ENCODE data around the gene SOHLH1.
"Not testable (repeated sequence)": the region's sequence is repeated elsewhere in the genome, so short reads cannot be mapped to it uniquely, and the experiment has no call there.

SOHLH1 gene

DNA sequence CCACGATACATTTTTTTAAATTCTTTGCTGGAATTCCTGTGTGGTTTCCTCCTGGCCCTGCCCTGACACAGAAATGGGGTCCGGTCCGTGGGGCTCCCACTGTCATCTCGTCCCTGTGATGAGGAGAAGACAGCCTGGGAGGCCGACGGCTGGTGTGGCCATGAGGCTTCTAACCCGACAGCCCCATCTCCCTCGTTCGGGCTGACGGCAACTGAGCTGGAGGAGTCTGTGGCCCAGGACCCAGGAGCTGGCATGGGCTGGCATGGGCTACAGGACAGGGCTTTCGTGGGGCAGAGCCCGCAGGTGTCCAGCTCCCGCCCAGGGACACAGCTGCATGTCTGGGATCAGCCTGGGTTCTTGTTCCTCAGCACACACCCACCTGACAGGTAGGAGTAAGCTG, 22.4 kb downstream of the SOHLH1 start:
- no peak for DNase-seq

DNA sequence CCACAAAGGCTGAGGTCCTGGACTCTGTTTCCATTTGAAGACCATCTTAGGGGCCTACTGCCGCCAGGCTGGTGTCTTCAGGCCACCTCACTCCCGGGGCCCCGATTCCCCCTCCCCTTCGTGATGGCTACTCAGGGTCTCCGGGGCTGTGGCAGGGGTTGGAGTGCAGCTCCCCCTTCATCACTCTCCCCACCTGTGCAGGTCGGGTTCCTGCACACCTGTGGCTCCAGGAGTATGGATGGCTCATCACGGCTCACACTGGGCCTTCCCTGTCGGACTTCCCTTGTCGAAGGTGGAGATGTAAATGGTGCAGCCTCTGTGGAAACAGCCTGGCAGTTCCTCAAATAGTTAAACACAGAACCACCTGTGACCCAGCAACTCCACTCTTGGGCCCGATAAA, 24.3 kb downstream of the SOHLH1 start:
- DNase-seq, result no peak

DNA sequence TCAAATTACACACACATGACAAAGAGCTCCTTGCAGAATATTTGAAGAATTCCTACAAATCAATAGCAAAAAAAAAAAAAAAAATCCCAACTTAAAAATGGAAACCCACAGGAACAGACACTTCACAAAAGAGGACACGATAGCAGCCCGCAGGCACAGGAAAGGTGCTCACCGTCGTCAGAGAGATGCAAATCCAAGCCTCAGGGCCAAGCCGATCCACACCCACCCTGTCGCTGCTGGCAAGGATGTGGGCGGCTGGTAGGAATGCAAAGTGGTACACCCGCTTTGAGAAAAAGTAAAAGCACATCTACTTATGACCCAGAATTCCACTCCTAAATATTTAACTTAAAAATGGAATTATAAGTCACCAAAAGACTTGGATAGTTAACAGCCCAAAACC, 25.3 kb downstream of the SOHLH1 start:
- DNase-seq, result no peak

DNA sequence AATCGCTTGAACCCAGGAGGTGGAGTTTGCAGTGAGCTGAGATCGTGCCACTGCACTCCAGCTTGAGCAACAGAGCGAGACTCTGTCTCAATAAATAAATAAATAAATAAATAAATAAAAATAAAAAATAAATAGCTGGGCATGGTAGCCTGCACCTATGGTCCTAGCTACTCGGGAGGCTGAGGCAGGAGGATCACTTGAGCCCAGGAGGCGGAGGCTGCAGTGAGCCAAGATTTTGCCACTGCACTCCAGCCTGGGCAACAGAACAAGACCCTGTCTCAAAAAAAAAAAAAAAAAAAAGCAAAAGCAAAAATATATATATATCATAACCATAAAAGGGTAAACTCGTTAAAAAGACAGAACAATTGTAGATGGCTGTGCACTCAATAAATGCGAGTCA, 26.5 kb downstream of the SOHLH1 start:
- DNase-seq, result not testable (repeated sequence)

DNA sequence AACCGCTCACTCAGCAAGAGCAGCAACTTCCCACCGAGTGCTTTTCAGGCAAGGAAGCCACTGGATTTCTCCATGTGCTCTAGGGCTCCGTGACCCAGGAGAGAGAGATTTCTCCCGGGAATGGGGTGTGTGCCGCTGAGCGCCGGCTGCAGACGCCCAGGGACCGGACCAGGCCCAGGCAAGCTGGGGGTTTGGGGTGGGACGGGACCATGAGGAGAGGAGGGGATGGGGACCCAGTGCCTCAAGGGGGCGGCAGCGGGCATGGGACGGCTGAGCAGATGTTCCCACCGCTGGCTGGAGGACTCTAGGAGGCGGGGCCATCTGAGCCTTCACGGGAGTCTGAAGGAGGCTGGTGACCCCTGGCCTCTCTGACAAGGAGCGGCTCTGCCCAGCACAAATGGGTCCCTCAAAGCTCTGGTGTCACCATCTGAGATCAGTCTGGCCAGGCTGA, 27.7 kb downstream of the SOHLH1 start:
- DNase-seq, result no peak

DNA sequence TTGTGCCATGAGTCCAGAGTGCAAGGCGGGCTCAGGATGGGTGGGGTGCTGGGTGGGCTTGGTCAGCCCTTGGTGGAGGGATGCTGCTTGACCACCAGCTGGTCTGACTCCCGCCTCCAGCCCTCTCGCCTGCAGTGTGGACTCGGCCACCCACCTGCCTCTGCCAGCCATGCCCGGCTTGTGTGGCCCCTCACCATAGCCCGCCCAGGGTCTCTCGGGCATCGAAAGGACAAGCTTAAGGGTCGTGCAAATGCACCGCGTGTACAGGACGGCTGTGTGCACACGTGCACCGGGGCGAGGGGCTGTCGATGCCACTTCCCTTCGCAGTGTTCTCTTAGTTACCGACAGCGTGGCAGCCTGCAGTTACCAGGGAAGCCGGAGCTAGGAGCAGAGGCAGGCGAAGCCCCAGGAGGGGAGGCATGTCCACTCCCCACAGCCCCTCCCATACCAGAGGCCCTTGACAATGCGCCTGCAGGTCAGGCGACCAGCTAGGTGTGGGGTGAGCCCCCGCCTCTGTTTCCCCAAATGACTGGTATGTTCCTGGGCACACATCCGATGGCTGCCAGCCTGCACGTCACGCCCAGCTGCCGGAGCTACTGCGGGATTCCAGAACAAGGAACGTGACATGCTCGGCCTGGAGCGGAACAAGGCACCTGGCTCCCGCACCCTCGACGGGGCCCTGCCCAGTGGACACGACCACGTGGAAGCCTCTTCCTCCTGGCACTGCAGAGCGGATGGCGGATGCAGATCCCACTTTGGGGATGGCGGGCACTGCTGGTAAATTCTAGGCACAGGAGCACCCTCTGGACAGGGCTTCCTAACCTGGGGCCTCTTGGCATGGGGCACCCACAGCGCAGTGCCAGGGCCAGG, 28.3 kb downstream of the SOHLH1 start:
- no peak for DNase-seq

DNA sequence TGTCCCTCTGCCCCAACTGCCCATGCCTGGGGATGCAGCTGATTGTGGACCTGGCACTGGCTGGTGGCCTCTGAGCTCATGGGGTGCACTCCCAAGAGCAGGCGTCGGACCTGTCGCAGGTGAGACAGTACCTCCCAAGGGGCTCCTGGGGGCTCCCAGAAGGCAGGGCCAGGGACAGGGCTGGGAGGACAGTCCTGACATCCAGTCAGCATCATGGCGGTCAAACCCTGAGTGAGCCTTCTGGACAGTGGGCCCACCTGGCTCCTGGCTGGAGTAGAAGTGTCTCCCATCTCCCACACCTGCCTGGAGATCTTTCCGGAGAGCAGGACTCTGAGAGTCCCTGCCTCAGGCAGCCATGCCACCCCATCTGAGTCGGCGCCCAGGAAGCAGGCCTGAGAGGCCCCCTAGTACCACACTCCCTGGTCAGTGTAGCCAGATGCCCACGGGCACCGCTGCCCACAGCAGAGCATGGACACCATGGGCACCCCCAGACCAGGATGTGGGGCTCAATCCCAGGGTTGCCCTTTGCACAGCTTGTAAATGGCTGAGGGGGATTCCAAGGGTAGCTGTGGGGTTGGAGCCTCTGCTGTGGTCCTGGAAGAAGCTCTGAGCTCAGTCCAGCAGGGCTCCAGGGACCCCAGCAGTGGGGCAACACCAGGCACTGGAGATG, 29.5 kb downstream of the SOHLH1 start:
- DNase-seq, result no peak

DNA sequence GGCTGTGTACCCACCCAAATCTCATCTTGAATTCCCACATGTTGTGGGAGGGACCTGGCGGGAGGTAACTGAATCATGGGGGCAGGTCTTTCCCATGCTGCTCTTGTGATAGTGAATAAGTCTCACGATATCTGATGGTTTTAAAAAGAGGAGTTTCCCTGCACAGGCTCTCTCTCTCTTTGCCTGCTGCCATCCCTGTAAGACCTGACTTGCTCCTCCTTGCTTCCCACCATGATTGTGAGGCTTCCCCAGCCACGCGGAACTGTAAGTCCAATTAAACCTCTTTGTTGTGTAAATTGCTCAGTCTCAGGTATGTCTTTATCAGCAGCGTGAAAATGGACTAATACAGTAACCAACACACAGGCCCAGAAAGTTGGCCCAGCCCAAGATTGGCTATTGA, 30.3 kb downstream of the SOHLH1 start:
- not testable (repeated sequence) for DNase-seq

DNA sequence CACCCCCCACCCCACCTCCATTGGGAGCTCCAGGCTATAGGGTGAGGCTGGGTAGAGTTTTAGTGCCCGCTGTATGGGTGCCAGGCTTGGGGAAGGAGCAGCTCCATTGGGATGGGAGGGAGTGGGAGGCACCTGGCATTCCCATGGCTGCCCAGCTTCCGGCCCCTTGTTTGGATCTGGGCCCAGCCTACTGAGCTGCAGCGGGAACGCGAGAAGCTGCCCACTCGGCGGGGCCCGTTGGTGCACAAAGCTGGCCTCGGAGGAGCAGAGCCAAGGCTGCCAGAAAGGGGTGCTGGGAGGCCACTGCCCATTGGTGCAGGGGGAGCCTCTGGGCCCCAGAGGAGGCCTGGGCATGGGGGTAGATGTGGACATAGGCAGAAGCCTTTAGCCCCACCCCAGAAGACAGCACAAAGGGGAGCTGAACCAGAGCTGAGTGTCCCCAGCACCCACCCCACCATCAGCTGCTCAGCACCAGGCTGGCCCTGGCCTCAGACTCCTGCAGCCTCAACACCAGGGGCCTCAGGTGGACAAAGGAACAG, 31.7 kb downstream of the SOHLH1 start:
- DNase-seq, result no peak

DNA sequence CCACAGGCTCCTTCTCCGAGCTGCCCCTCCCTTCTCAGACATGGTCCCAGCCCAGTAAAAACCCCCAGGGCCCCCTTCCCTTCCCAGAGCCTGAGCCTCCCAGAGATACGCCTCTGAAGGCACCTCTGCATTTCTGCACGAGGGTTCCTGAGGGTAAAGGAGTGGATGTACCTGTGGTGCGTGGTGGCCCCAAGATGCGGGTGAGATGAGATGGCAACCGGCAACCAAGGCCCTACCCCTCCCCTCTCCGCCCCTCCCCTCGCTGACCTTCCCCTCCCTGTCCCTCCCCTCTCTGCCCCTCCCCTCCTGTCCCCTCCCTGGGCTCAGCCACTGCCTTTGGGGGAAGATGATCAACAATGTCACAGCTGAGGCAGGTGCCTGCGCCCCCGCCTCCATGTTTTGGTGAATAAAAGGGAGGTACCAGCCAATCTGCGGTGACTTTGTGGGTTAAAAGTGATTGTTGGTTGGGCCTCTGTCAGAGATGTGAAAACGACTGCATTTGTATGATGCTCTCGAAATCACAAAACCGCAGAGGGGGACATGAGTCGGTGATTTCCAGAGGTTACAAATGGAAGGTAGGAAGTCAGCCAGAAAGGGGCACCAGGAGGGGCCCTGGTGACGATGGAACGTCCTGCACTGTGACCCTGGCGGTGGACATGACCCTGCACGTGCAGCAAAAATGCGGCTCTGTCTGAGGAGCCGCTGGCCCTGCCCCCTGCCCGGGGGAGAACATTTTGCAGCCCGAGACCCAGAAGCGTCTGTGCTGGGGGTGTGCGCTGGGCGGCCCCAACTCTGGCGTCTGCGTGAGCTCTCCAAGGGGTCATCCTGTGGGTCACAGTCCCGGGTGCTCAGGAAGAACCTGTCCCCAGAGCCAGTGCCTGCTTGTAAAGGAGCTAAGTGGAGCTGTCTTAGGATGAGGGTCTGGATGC, 32.5 kb downstream of the SOHLH1 start:
- no peak for DNase-seq

DNA sequence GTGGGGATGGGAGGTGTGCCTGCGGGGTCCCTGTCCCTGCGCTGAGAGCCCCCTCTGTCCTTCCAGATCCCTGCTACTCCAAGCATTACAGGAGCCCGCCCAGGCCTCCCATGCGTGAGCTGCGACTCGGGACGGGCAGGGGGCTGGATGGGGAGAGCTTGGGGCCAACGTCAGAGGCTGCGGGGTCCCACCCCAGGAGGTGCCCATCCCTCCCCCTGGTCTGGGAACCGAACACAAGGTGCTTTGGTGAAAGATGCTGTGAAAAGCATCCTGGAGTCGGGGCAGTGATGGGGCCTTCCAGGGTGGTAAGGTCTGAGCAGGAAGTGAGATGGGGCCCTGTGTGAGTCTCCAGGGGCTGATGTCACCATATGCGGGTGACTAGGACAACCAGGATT, 33.5 kb downstream of the SOHLH1 start:
- no peak for DNase-seq

DNA sequence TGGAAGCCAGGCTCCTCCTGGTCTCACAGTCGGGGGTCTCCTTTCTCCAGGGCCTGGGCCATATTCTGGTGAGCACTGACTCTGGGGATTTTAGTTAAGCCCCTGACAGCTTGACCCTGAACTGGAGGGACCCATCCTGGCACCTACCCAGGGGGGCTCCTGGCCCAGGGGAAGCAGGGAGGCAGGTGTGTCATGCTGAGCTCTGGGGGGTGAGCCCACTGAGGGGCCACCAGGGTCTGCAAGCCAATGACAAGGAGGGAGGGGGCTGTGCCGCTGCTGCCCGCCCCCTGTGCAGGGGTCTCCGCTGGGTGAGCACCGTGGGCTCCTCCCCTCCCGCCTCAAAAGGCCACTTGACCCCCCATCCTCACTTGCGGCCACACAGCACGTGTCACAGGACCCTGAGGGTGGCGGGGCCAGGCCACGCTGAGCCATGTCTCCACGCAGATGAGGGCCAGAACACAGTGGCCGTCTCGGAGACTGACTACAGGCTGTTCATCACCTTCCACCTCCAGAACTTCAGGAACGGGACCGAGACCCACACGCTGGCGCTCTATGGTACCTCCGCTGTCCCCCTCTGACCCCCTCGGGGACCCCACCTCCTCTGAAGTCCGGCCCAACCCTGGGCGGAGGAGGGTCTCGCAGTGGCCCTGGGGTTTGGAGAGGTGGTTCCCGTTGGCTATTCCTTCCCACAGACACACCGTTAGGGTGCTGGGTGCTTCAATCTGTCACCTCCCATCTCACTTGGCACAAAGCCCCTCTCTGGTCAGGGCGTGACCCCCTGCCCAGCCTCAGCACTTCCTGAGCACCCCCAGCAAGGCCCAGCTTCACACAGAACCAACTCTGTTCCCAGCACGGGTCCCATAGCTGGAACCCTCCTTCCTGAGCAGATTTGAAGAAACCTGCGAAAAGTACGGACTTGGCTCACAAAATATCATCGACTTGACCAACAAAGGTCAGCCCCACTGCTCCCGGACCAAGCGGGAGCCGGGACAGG, 34.2 kb downstream of the SOHLH1 start:
- no peak for DNase-seq

DNA sequence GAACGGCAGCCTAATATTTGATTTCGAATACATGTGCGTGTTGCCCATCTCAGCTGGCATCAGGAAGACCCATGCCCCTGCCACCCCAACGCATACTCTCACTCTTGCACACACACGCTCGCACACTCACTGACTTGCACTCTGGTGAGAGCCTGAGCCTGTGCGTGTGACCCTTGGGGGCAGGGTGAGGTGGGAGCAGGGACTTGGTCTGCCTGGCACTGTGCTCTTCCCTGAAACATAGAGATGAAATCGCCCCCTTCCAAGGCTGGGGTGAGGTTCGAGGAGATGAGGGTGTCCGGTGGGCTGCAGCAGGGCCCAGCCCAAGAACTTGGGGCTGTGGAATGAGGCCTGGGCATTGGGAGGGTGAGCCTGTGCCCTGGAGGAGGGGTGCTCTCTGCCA, 35.0 kb downstream of the SOHLH1 start:
- DNase-seq, result no peak

DNA sequence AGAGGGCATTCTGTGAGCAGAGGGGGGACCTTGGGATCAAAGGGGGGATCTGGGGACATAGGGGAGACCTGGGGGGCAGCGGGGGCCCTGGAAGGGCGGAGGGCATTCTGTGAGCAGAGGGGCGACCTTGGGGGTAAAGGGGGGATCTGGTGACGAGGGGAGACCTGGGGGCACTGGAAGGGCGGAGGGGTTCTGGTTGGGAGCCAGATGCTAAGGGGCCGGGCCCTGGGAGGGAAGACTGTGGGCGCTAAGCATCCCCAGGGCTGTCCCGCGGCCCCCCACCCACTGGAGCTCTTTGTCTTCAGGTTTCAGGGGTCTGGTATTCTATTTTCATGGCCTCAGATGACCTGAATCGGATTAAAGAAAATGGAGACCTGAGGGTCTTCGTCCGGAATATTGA, 35.4 kb downstream of the SOHLH1 start:
- no peak for DNase-seq

DNA sequence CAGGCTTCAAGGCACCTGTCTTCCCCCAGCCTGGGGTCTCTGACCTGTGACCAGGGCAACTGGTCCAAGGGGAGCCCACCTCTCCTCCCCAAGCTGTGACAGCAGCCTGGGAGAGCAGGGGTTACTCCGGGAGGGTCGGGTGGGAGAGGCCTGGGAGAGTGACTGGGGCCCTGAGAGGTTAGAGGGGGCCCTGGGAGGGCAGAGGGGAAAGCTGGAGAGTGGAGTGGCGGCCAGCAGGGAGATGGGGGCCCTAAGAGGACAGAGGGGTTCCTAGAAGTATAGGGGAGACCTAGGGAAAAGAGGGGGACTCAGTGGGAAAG, 35.9 kb downstream of the SOHLH1 start:
- no peak for DNase-seq

DNA sequence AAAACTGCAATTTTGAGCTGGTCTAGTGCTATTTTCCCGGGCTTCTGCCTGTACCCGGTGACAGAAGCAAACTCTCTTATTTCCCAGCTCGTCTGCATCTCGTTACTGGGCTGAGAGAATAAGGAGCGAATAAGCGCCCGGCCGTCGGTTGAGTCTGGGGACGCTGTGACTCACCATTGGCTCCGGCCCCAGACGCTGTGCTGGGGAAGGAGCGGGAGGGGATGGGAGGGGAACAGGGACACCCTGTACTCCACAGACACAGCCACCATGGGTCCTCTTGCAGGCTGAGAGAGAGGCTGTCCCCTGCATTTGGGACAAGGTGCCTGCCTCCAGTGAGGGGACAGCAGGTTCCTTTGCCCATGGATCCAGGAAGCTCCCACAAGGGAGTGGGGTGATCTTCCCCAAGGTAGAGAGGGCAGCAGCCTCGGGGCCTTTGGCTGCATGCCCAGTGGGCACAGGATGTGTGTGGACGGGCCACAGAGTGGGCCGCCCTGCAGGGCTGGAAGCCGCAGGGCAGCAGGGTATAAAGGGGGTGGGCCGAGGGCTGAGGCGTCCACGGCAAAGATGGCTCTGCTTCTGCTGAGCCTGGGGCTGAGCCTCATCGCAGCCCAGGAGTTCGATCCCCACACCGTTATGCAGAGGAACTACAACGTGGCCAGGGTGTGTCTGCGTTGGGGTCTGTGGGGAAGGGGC, 36.4 kb downstream of the SOHLH1 start, which contains the start of gene LCN9:
LCN9 (plus strand) TSS at position 552 of the 693 bp plus-strand sequence; CDS start at position 565, 13 bp downstream.
- no peak for DNase-seq

DNA sequence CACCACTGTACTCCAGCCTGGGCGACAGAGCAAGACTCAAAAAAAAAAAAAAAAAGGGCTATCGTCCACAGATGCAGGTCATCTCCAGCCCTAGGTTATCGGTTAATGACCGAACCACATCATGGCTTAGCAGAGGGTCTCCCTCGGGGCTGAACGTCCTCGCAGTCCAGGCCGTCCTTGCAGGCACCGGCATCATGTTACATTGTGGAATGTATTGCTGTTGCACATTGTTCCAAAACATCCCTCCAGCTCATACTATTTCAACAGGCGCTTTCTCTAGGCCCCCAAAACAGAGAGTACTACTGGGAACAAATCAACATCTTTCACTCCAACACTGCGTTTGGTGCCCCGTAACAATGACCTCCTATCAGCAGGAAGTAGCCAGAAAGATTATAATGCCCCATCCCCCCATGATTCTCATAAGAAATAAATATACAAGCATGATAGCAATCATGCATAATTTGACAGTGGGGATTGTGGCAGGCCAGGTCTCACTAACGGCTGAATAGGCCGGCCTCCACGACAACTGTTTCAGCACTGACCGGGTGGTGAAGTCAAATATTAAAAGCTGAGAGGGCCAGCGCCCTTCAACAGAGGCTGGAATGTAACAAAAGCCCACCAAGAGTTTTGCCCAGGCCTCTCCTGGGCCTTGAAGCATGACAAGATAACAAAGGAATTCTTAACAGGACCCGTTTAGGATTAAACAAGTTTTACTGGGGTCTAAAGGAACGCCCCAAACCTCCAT, 37.3 kb downstream of the SOHLH1 start:
- no peak for DNase-seq

DNA sequence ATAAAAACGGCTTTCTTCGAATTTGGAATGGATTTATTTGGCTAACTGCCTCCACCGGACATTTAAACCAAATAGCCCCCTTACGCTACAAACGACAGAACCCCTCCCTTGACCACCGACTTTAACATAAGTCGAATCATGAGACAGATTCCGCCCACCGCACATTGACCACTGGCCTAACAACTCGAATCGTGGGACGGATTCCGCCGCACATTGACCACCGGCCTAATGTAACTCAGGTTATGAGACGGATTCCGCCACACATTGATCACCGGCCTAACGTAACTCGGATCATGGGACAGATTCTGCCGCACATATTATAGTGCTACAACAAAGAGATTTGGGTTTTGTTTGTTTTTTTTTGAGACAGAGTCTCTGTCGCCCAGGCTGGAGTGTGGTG, 38.9 kb downstream of the SOHLH1 start:
- no peak for DNase-seq

DNA sequence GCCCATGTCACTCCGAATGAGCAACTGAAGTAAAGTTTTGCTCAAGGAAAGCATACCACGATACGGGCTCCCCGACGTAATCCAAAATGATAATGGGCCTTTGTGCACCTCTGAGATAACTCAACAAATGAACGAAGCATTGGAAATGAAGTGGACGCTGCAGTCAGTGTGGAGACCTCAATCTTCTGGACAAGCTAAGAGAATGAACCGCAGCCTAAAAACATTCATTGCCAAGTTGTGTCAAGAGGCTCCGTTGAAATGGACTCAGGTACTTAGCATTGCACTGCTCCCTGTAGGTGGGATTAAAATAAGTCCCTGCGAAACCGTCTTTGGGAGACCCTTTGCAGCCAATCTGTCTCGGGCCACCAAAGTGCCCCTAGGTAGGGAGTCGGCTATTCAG, 40.0 kb downstream of the SOHLH1 start:
- no peak for DNase-seq

DNA sequence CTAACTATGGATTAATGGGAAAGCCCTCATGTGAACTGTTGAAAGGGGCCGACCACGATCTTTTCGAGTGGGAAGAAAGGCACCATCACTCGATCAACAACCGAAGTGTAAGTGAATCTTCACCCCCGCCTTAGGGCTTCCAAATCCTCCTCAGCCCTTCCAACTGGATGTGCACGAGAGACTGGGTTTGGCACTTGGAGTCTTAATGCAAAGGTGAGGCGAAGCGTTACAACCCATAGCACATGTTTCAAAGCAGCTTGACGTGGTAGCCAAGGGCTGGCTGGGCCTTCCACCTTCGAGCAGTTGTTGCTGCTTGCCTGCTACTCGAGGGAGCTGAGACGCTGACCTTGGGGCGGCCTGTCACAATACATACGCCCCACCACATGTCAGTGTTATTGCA, 41.9 kb downstream of the SOHLH1 start:
- no peak for DNase-seq

All from HCEC 1CT (cell line).